ENCODE results near the gene GRIN3A.

DNA sequence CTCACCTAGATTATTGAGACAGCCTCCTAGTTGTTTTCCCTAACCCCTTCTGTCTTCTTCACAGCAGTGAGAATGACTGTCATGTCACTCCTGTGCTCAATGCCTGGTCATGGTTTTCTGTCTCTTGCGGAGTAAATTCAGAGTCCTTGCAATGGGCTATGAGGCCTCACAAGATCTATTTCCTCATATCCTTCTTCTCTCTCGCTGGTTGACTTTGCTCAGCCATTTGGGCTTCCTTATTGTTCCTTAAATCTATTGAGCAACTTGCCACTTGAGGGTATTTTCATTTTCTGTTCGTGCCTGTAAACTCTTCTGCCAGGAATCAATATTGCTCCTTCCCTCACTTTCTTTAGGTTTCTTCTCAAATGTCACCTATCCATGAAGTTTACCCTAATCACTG is 152.7 kb downstream of the GRIN3A start:
- TF ChIP-seq, protein P1, sequence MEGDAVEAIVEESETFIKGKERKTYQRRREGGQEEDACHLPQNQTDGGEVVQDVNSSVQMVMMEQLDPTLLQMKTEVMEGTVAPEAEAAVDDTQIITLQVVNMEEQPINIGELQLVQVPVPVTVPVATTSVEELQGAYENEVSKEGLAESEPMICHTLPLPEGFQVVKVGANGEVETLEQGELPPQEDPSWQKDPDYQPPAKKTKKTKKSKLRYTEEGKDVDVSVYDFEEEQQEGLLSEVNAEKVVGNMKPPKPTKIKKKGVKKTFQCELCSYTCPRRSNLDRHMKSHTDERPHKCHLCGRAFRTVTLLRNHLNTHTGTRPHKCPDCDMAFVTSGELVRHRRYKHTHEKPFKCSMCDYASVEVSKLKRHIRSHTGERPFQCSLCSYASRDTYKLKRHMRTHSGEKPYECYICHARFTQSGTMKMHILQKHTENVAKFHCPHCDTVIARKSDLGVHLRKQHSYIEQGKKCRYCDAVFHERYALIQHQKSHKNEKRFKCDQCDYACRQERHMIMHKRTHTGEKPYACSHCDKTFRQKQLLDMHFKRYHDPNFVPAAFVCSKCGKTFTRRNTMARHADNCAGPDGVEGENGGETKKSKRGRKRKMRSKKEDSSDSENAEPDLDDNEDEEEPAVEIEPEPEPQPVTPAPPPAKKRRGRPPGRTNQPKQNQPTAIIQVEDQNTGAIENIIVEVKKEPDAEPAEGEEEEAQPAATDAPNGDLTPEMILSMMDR (IDR thresholded peaks at IDR 0.05; ENCODE audit: insufficient read depth, low read length, poor library complexity, severe bottlenecking): no peak
- TF ChIP-seq EZH2phosphoT487 (conservative IDR thresholded peaks at IDR 0.05; ENCODE audit: low read length): no peak
